Measurements from ENCODE around the gene MLLT3. TPM values are rescaled to one million over a fixed set of nuclear protein-coding genes. Genes with fewer than 3 reads are reported as not detected.

Gene MLLT3
- total and polyA plus RNA-seq, 2 of the 13 experiments (the other 11 are each of a cell fraction or from before 2014, with no cell fraction given): 12.3 to 12.6 TPM

GRCh38 chr9:20622330-20623020 is at the start of gene MLLT3 (continued):
- TF ChIP-seq REST (IDR thresholded peaks at IDR 0.05; ENCODE audit: borderline replicate concordance in 1 of 2, low read depth in 1 of 2, low read length in 2 of 2) (no peak), PREB (CRISPR knock-in tag; IDR thresholded peaks at IDR 0.05) (no peak), ZXDC (CRISPR knock-in tag; IDR thresholded peaks at IDR 0.05) (no peak), BATF2 (CRISPR knock-in tag; IDR thresholded peaks at IDR 0.05) (no peak), CTCF (CRISPR knock-in tag; IDR thresholded peaks at IDR 0.05) (peak; percentile 25), ARID4A (CRISPR knock-in tag; IDR thresholded peaks at IDR 0.05; ENCODE audit: borderline replicate concordance) (no peak), POLR2G (IDR thresholded peaks at IDR 0.05; ENCODE audit: low read depth, low read length) (peak; percentile 54), RBAK (CRISPR knock-in tag; IDR thresholded peaks at IDR 0.05) (no peak), ISL2 (CRISPR knock-in tag; IDR thresholded peaks at IDR 0.05) (0 out of 2 replicates have a peak, but pooled peaks have one; percentile 12), ZKSCAN5 (CRISPR knock-in tag; IDR thresholded peaks at IDR 0.05) (no peak), ZFY (CRISPR knock-in tag; IDR thresholded peaks at IDR 0.05) (no peak), SP5 (CRISPR knock-in tag; IDR thresholded peaks at IDR 0.05; ENCODE audit: borderline replicate concordance, low read depth) (peak; percentile 30; the same call in 1 of the 2 replicates), ADNP (CRISPR knock-in tag; IDR thresholded peaks at IDR 0.05) (no peak), JARID2 (CRISPR knock-in tag; IDR thresholded peaks at IDR 0.05; ENCODE audit: insufficient replicate concordance) (peak; percentile 65)

Measured in HepG2 (cell line).